Erythroblast (primary cell): ENCODE data around the gene PIEZO2.
"Not testable (repeated sequence)": the region's sequence is repeated elsewhere in the genome, so short reads cannot be mapped to it uniquely, and the experiment has no call there.

Experiments
- GATA1 ChIP-seq: IDR thresholded peaks from 2 replicates; pipeline ENCODE4 v1.6.1; 2011; ENCODE audit warnings: low read depth, mild to moderate bottlenecking, control low read depth, low read length, moderate library complexity
- POLR2A ChIP-seq: IDR thresholded peaks from 2 replicates; pipeline ENCODE4 v1.6.1; 2011; ENCODE audit warnings: mild to moderate bottlenecking, low read length

- not testable (repeated sequence) for TF ChIP-seq POLR2A, GATA1
Observed at GRCh38 chr18:10644003-10644402, 505.4 kb downstream of the PIEZO2 start.
